Erythroblast (primary cell): Measurements from ENCODE around the gene SPTSSA.
"Not testable (repeated sequence)": the region's sequence is repeated elsewhere in the genome, so short reads cannot be mapped to it uniquely, and the experiment has no call there.

Experiments used
- DNase-seq, 2 experiments: peaks; one replicate each; lab custom pipeline; 2025; lab: John Stamatoyannopoulos, UW
- GATA1 ChIP-seq: IDR thresholded peaks from 2 replicates; pipeline ENCODE4 v1.6.1; 2011; ENCODE audit warnings: low read depth, mild to moderate bottlenecking, control low read depth, low read length, moderate library complexity
- POLR2A ChIP-seq: IDR thresholded peaks from 2 replicates; pipeline ENCODE4 v1.6.1; 2011; ENCODE audit warnings: mild to moderate bottlenecking, low read length

The SPTSSA gene

DNA sequence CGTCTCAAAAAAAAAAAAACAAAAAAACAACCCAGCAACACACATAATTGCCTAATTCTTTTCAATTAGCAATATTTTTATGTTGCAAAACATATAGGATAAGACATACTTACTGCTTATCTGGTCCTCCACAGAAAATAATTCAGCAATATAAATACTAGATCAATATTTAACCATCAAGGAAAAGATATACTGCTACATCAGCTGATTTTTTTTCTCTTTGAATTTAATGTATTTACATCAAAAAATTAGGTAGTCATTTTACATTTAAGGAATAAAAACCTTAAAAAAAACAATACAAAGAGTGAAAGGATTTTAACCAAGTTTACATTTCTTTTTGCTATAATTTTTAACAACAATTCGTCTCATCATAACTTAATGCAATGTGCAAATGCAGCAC lies 28.1 kb downstream of the SPTSSA start:
- TF ChIP-seq POLR2A (no peak), GATA1 (no peak)
- no peak for DNase-seq

DNA sequence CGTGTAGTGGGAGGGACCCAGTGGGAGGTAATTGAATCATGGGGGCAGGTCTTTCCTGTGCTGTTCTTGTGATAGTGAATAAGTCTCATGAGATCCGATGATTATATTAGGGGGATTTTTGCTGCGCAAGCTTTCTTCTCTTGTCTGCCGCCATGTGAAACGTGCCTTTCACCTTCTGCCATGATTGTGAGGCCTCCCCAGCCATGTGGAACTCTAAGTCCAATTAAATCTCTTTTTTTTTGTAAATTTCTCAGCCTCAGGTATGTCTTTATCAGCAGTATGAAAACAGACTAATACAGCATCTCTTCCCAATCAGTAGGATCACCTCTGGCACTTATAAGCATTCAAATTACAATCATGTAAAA lies 34.0 kb downstream of the SPTSSA start:
- not testable (repeated sequence) for DNase-seq

DNA sequence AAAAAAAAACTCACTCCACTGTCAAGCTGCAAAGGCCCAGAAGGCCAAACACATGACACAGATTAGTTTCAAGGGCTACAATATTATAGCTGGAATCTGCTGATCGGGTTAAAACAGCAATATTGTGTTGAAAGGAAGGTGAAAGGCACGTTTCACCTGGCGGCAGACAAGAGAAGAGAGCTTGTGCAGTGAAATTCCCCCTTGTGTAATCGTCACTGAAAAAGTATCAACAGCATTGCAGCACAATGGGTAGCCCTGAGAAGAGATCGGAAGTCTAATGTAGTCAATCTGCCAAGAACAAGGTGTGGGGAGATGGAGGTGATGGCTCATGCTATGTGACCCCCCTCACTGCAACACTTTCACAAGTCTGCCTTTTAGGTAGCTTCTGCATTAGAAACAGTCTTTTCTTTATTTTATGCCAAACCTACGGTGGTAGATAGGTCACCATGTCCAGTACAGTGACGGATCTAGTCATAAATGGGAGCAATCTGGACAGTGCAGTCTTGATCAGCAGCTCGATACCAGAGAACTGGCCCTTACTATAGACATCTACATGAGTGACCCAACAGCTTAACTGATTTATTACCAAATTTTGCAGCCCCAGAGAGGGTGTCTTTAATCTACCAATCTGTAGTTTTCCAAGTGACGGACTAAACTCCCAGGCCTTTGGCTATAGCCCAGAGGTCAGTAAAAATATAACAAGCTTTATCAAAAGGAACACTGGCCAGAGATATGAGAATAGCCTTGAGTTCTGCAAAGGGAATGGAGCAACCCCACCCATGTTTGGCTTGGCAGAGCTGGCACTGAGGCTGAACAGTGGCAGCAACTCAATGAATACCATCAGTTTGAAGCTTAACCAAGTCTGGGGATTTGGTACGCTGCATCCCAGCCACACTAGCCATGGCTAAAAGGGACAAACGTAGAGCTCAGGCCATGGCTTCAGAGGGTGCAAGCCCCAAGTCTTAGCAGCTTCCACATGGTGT lies 35.4 kb downstream of the SPTSSA start:
- no peak for DNase-seq
- no peak for TF ChIP-seq GATA1
- no peak for TF ChIP-seq POLR2A

DNA sequence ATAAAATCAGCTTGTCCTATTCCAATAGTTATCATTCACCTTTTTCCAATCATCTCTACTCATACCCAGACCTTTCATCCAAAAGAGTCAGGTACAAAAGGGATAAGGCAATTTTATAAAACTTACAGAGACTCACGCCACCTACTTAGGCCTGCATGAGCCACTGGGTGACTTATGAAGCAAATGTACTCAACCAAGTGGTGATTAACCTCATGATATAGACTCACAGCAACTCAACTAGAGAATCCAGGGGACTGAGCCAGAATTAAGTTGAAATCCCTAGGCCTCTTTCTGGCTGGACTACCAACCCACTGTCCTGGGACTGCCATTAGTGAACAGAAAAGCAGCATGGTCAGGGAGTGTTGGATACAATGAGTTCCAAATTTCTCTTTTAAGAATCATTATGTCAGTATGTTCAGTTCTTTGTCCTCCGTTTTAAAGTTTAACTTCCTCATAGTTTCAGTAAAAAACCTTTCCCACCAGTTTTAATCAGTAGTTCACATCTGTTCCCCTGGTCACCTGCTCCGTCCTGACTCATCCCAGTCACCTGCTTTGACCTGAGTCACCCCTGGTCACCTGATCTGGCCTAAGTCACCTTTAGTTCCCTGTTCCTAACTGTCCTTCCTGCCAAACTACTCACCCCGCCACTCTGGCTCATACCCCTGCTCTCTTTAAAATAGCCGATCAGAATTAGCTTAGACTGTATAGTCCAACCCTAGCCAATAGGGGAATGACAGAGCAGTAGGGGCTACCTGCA lies 36.8 kb downstream of the SPTSSA start:
- no peak for TF ChIP-seq POLR2A
- no peak for TF ChIP-seq GATA1
- DNase-seq: peak in 1 of 2 experiments; percentile 7

DNA sequence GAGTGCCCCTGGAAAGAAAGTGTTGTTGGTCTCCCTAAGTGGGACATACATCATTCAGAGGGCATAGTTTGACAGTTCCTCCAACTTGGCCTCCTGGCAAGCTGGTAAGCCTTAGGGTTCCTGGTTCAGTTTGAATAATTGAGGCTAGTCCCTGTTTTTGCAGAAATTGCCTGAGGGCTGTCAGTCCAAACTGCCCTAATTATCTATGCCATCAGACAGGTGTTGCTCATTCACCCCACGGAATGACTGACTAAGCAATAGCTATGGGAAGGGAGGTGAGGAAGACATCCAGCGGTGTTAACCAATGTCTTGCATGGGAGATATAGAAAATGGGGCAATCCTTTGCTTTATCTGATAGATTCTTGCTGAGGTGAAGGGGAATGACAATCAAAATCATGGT lies 37.6 kb downstream of the SPTSSA start:
- no peak for DNase-seq
- TF ChIP-seq GATA1 (no peak), POLR2A (no peak)

DNA sequence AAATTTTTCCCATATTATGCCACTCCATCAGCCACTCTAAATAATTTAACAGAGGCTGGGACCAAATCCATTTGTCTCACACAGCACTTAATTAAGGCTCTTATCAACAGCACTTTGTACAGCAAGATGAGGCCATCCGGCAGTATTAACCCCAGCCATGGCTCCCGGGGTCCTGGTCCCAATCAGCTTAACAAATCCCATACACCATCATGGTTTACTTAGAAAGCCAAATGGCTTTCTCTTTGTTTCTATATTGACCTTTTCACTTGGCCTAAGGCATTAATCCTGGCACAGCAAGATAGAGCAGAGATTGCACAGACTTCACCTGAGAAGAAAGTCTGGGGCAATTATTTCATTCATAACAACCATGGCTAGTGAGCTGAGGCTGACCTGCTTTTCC lies 38.6 kb downstream of the SPTSSA start:
- TF ChIP-seq GATA1 (no peak), POLR2A (no peak)
- no peak for DNase-seq

DNA sequence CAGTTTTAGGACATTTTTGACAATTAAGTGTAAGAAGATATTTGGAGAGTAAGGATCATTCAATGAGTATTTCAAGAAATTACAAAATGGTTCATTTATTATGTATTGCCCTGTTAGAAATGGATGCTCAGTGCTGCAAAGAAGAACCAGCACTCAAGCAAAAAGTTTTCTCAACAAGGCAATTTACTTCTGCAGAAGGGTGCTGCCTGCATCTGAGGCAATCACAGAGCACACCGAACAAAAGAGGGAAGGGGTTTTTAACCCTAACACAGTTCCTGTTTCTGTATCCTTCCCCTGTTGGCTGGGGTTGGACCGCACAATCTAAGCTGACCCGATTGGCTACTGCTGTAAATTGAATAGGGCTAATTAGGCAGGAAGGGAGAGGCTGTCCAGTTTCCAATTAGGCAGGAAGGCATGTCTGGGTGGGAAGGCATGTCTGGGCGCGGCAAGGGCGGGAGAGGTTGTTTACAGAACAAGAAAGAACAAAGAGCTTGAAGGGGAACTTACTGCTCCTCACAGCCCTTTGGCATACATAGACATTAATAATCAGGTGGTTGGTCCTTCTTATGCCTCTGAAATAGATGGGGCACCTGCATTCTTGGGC lies 41.4 kb downstream of the SPTSSA start:
- no peak for DNase-seq
- TF ChIP-seq GATA1 (no peak), POLR2A (no peak)

DNA sequence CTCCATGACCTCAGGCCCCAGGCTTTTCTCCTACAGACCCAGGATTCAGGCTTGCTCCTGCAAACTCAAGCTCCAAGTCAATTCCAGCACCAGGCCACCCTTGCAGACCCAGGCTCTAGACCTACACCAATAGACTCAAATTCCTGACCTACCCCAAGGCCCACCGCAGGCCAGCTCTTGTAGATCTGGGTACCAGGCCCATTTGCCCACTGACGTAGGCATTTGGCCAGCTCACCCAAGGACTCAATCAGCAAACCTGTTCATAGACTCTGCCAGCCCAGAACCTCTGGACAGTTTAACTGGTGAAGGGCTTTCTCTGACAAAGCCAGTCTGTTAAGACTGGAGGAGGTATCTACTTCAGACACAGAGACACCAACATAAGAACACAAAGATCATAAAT lies 52.3 kb downstream of the SPTSSA start:
- TF ChIP-seq GATA1 (no peak), POLR2A (no peak)
- DNase-seq: no peak

DNA sequence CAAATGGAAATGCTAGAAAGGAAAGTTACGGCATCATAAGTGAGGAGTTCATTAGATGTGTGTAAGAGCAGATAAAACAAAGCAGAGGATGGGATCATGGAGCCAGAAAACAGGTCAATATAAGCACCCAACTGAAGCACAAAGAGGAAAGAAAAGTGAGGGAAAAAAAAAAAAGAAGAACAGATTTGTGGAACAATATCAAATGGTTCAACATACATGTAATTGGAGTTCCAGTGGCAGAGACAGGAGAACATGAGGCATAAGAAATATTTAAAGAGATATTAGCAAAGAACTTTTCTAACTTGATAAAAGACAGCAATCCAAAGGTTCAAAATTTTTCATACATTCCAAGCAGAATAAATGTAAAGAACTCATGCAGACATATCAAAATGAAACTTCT lies 54.1 kb downstream of the SPTSSA start:
- DNase-seq: no peak
- TF ChIP-seq POLR2A: no peak
- TF ChIP-seq GATA1: no peak

DNA sequence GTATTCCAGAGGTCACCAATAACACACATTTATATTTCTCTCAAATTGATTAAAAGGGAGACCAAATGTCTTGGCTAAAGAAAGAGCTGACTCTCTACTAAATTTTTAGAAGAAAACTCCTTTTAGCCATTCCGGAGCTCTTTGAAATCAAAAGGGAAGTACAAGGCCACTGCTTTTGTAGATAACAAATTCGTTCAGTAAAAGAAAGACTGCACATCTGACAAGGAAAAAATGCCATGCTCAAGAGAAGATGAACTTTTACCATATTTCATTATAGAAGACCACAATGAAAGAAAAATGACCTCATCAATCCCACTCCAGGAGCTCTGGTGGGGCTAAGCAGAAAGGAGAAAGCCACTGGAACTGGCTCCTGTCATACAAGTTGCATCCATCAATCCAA lies 57.6 kb downstream of the SPTSSA start:
- DNase-seq: no peak
- no peak for TF ChIP-seq GATA1
- TF ChIP-seq POLR2A: no peak

DNA sequence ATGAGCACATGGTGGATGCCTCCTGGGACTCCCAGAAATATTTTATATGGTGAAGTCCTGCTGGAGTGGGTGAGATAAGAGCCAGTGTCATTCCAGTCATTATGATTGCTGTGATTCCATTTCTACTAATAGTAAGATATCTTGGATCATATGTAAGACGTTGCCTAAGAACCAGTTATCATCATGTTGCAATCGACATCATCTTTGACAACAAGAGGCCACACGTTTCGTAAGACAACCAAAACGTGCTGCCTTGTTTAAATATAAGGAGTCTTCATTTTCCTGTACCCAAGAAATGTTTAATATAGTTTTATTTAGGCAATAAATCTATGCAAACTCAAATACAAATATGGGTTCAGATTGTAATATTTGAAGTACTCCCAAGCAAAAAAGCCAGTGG lies 58.4 kb downstream of the SPTSSA start:
- DNase-seq: no peak
- no peak for TF ChIP-seq POLR2A
- no peak for TF ChIP-seq GATA1

DNA sequence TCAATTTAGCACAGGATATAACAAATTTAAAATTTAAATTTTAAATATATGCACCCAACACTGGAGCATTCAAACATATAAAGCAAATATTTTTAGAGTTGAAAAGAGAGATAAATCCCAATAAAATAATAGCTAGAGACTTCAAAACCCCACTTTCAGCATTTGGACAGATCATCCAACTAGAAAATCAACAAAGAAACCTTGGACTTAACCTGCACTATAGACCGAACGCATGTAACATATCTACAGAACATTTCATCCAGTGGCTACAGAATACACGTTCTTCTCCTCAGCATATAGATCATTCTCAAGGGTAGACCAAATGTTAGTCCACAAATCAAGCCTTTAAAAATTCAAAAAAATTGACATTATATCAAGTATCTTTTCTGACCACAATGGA lies 64.0 kb downstream of the SPTSSA start:
- no peak for TF ChIP-seq POLR2A
- TF ChIP-seq GATA1: no peak
- no peak for DNase-seq

DNA sequence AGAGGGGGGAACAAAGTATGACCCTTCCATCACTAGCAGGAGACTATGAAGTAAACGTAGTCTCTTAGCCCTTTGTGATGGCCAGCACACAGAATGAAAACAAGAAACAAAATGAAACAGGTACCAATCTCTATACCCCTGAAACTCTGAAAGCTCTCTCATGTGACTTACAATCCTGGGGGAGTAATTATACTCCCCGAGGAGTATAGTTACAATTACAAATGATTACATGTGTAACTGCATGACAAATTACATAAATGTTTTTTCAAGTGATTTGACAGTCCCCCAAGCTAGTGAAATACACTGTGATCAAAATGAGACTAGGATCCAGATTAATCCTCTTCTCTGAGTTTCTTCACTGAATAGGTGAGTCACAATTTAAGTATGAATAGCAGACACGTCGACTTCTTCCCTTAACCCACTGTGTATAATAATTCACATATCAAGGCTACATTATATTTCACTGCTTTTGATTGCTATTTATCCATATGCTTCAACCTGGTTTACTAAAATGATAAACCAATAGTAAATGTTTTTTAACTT lies 74.0 kb downstream of the SPTSSA start:
- TF ChIP-seq GATA1: no peak
- no peak for TF ChIP-seq POLR2A
- DNase-seq: no peak
